ENCODE measurements around the gene TTYH3. TPM values are rescaled to one million over a fixed set of nuclear protein-coding genes. Genes with fewer than 3 reads are reported as not detected.
A peak's percentile ranks its signal among the peaks of the same experiment; 100 is the strongest.

Gene TTYH3
- total RNA-seq, 1 experiment from 2014 or later: 122 TPM

DNA sequence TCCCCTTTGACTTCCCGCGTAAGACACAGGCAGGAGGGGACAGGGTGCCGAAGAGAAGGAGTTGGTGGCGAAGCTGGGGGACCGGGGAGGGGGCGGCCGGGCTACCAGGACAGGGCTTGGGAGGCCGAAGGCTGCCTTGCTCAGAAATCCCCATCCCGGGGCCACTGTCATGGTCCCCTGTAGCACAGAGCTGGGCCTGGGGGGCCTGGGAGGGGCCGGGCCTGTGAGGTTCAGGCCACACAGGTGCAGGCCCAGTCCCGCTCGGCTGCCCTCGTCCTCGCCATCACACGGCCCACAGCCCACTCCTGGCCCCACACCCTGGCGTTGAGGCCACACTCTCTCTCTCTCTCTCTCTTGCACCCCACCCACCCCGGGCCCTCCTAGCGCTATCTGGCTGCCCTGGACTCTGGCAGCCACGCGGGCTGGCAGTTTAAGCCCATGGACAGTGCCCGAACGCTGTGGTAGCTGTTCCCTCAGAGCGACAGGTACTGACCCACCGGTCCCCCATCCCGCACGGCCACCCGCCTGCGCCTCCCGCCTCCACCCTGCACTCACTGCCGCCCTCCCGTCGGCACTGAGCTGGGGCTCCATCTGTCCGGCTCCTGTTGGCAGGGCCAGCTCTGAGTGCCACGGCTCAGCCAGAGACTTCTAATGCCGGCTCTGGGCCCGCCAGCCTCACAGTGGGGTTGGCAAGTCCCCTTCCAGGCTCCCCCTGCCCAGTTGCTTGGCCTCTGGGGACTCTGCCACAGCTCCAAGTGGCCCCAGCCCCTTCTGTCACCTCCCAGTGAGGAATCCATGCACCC, 28.0 kb downstream of the TTYH3 start:
- Histone ChIP-seq H3K27ac (ENCODE audit: insufficient read length, low read depth, low read length) (no peak overlapping the region), H3K23ac (ENCODE audit: insufficient read length, low read depth, low read length) (no peak overlapping the region), H3K14ac (ENCODE audit: insufficient read depth, low read length) (no peak overlapping the region), H3K79me1 (ENCODE audit: insufficient read depth, low read depth, low read length, poor library complexity, severe bottlenecking) (no peaks in the 10 kb centered on the region), H3K4me1 (ENCODE audit: insufficient read depth, low read length) (no peaks in the 10 kb centered on the region; the same call in 1 of the 2 replicates), H4K20me1 (ENCODE audit: control insufficient read depth, insufficient read depth, insufficient read length) (no peaks in the 10 kb centered on the region), H2BK120ac (ENCODE audit: low read depth, low read length, poor library complexity, severe bottlenecking) (no peak overlapping the region), H3K4ac (ENCODE audit: low read depth, low read length) (no peak overlapping the region), H2BK12ac (ENCODE audit: insufficient read length, low read depth, low read length) (no peak overlapping the region), H2BK15ac (ENCODE audit: low read depth, low read length) (no peak overlapping the region), H3T11ph (ENCODE audit: low read length) (no peak overlapping the region), H3K4me2 (ENCODE audit: insufficient read depth, insufficient read length, low read length) (no peak overlapping the region), H3K18ac (ENCODE audit: insufficient read length, low read depth, low read length) (no peak overlapping the region), H2AK5ac (ENCODE audit: insufficient read length, low read length) (no peak overlapping the region), H3K9me3 (ENCODE audit: control insufficient read depth, low read depth, low read length) (no peaks in the 10 kb centered on the region), H2AFZ (ENCODE audit: low read length) (no peak overlapping the region), H3K56ac (ENCODE audit: insufficient read length, low read depth, low read length) (no peak overlapping the region), H4K5ac (ENCODE audit: insufficient read length, low read depth, low read length) (no peak overlapping the region), H2BK5ac (ENCODE audit: insufficient read length, low read length) (no peak overlapping the region), H3K23me2 (ENCODE audit: insufficient read length, low read depth, low read length, poor library complexity, severe bottlenecking) (no peaks in the 10 kb centered on the region), H4K91ac (ENCODE audit: insufficient read length, low read depth, low read length) (no peak overlapping the region), H3K9ac (ENCODE audit: extremely low read depth, insufficient read length, low read length) (no peak overlapping the region), H4K8ac (replicated peaks; ENCODE audit: insufficient read length, low read depth, low read length) (no peak overlapping the region), H2BK20ac (ENCODE audit: low read depth, low read length, poor library complexity, severe bottlenecking) (no peak overlapping the region), H3K79me2 (ENCODE audit: insufficient read depth, low read length) (no peaks in the 10 kb centered on the region), H3K27me3 (ENCODE audit: insufficient read depth, low read length) (no peaks in the 10 kb centered on the region)
- H3K9me3 Mint-ChIP-seq: no peaks in the 10 kb centered on the region; a peak in 1 of 5 replicates
- no peaks in the 10 kb centered on the region; the same call in 1 of the 2 replicates for H3K27me3 Mint-ChIP-seq (ENCODE audit: low read depth)
- peaks cover 5 to 11% of the 10 kb centered on the region in 2 experiments; a peak in 2 of 4 replicates for H3K4me1 Mint-ChIP-seq
- TF ChIP-seq, protein P1, sequence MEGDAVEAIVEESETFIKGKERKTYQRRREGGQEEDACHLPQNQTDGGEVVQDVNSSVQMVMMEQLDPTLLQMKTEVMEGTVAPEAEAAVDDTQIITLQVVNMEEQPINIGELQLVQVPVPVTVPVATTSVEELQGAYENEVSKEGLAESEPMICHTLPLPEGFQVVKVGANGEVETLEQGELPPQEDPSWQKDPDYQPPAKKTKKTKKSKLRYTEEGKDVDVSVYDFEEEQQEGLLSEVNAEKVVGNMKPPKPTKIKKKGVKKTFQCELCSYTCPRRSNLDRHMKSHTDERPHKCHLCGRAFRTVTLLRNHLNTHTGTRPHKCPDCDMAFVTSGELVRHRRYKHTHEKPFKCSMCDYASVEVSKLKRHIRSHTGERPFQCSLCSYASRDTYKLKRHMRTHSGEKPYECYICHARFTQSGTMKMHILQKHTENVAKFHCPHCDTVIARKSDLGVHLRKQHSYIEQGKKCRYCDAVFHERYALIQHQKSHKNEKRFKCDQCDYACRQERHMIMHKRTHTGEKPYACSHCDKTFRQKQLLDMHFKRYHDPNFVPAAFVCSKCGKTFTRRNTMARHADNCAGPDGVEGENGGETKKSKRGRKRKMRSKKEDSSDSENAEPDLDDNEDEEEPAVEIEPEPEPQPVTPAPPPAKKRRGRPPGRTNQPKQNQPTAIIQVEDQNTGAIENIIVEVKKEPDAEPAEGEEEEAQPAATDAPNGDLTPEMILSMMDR (conservative IDR thresholded peaks at IDR 0.05): no peak
- peak overlapping the region in 1 of 3 experiments; percentile 59; a peak in 2 of 7 replicates for H3K27ac Mint-ChIP-seq
- no CpG with 5 or more reads among the region's 36 CpGs for WGBS (ENCODE audit: extremely low coverage, insufficient read length, low lambda C conversion rate)
- H3K36me3 Mint-ChIP-seq (ENCODE audit: insufficient read depth in 1 of 3, low read depth in 3 of 3): peaks cover 8 to 31% (median 22%) of the 10 kb centered on the region in 3 experiments
- no peak overlapping the region; a peak in 1 of 5 replicates for H3K4me3 Mint-ChIP-seq
- DNase-seq: no peak
